GM20000 (cell line): ENCODE measurements around the gene PKP4.

Experiments
- DNase-seq: peaks from one replicate; pipeline ENCODE4 v3.0.0; 2012; ENCODE audit warnings: low spot score
- CTCF ChIP-seq: IDR thresholded peaks from 2 replicates; pipeline ENCODE4 v1.5.1; 2012; ENCODE audit warnings: mild to moderate bottlenecking, control low read depth; ENCODE audit errors: extremely low read depth, missing control alignments

The PKP4 gene, protein sequence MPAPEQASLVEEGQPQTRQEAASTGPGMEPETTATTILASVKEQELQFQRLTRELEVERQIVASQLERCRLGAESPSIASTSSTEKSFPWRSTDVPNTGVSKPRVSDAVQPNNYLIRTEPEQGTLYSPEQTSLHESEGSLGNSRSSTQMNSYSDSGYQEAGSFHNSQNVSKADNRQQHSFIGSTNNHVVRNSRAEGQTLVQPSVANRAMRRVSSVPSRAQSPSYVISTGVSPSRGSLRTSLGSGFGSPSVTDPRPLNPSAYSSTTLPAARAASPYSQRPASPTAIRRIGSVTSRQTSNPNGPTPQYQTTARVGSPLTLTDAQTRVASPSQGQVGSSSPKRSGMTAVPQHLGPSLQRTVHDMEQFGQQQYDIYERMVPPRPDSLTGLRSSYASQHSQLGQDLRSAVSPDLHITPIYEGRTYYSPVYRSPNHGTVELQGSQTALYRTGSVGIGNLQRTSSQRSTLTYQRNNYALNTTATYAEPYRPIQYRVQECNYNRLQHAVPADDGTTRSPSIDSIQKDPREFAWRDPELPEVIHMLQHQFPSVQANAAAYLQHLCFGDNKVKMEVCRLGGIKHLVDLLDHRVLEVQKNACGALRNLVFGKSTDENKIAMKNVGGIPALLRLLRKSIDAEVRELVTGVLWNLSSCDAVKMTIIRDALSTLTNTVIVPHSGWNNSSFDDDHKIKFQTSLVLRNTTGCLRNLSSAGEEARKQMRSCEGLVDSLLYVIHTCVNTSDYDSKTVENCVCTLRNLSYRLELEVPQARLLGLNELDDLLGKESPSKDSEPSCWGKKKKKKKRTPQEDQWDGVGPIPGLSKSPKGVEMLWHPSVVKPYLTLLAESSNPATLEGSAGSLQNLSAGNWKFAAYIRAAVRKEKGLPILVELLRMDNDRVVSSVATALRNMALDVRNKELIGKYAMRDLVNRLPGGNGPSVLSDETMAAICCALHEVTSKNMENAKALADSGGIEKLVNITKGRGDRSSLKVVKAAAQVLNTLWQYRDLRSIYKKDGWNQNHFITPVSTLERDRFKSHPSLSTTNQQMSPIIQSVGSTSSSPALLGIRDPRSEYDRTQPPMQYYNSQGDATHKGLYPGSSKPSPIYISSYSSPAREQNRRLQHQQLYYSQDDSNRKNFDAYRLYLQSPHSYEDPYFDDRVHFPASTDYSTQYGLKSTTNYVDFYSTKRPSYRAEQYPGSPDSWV

DNA sequence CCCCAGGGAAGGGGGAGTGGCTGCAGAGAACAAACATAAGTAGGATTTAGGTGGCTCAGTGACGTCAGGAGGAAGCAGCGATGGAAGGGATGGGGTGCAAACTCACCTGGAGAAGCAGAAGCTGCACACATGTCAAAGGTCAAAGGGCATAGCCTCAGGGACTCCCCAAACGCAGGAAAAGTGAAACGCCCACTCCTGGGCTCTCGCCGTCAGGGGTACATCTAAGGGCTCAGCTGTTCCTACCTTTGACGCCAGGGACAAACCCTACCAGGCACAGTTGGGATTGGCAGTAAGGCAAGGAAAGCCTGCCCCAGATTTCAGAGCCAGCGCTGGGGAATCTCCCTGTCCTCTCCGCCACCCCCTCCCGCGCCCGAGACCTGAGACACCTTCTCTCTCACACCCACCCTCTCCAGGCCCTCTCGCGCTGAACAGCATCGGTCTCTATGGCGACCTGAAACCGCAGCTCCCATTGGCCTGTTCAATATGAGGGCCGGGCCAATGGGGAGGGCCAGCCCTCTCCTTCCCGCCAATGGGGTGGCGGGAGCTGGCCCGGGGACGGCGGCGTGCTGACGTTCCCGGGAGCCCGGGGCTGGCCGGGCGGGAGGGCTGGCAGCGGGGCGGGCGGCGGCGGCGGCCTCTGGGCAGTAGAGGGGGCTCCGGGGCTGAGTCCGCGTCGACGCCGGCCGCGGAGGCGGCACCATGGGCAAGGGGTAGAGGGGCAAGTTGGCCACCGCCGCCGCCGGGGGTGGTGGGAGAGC is at the start of gene PKP4, which contains the start of gene CCDC148:
Gene PKP4 (plus strand): TSS at position 644 of the 758 bp plus-strand sequence. CDS start 76,233 bp downstream, outside the sequence.
Gene CCDC148 (minus strand): TSS at position 445 of the 758 bp plus-strand sequence. CDS start 314 bp downstream, at position 131.
- no peak for TF ChIP-seq CTCF
- DNase-seq: peak; percentile 97

DNA sequence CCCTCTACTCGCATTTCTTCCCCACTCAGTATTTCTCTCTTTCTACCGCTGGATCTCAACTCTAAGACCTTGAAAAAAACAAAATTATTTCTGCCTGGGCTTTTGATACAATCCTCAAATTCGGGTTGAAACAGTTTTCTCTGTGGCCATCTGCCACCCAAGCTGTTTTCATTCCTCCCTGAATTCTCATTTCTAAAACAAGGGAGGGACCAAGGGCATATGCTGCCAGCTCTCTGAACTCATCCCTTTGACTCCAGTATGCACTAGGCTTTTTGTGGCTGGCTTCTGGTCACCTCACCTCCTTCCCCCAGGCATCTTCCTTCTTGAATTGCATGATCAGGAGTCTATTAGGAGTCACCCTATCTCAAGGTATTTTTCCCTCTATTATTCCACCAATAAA is 49.7 kb upstream of the PKP4 start:
- no peak for TF ChIP-seq CTCF
- no peak for DNase-seq

DNA sequence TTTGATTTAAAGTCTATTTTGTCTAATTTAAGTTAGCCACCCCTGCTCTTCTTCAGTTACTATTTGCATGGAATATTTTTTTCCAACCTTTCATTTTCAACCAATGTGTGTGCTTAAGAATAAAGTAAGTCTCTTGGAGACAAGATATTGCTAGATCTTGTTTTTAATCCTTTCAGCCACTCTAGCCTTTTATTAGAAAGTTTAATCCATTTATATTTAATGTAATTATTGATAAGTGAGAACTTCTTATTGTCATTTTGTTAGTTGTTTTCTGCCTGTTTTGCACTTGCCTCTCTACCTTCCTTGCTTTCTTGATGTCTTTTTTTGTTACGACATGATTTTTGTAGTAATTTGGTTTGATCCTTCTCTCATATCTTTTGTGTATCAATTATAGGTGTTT is 46.6 kb upstream of the PKP4 start:
- no peak for TF ChIP-seq CTCF
- DNase-seq: no peak

DNA sequence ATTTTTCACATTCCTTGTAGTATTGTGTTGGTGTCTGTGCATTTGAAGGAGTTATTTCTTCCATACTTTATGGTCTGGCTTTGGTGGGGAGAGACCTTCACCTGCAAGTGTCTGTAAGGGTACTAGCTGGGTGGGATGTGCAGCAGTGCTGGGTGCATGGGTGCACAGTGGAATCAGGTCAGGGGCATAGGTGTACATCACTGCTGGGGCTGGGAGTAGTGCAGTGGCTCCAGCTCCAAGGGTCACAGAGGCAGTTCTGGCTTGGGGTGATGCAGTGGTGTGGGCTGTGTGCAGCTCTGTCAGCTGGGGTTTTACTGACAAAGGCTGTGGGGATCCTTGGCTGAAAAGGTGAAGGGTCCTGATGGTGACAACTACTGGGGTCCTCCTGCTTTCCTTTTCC is 45.0 kb upstream of the PKP4 start:
- TF ChIP-seq CTCF: no peak
- no peak for DNase-seq

GRCh38 chr2:158412206-158412605 is 44.5 kb upstream of the PKP4 start:
- no peak for DNase-seq
- TF ChIP-seq CTCF: no peak

- no peak for TF ChIP-seq CTCF
- DNase-seq: no peak
Measured at GRCh38 chr2:158413581-158413980, 43.2 kb upstream of the PKP4 start.
